Stimulated activated CD8-positive, alpha-beta memory T cell treated with anti-CD3 and anti-CD28 coated beads, Interleukin-12 subunit alpha, Interleukin-12 subunit beta, amount 100 ng/mL, for 1 hour (primary cell): Measurements from ENCODE around the gene ATP6V0E1.

Experiments used
- DNase-seq: peaks from one replicate; pipeline ENCODE4 v3.0.0-alpha.2; 2020; ENCODE audit warnings: low read depth

Gene ATP6V0E1

GRCh38 chr5:173078878-173079277 lies 95.3 kb downstream of the ATP6V0E1 start:
- DNase-seq: no peak
